ENCODE results near the gene AFAP1L2.

GRCh38 chr10:114384601-114385000 lies 19.7 kb downstream of the AFAP1L2 start:
- no peak for TF ChIP-seq CTCF (IDR thresholded peaks at IDR 0.05; ENCODE audit: poor library complexity, severe bottlenecking)
- no peak for TF ChIP-seq POLR2AphosphoS5 (IDR thresholded peaks at IDR 0.05)
- TF ChIP-seq TAF1 (IDR thresholded peaks at IDR 0.05; ENCODE audit: low read depth): no peak

Data from neural cell (in vitro differentiated cells).